ENCODE data around the gene CIZ1.
A peak's percentile ranks its signal among the peaks of the same experiment; 100 is the strongest.

The CIZ1 gene

GRCh38 chr9:128127568-128127989, 63.8 kb downstream of the CIZ1 start, which contains the start of gene PTGES2:
PTGES2 (minus strand) TSS chr9:128127729; CDS start chr9:128127717, 12 bp downstream.
- H3K4me3 ChIP-seq (ENCODE audit: low read depth, low read length) = peak within 1 kb of the TSS; percentile 92
- TF ChIP-seq MYC (IDR thresholded peaks at IDR 0.05; ENCODE audit: low read depth, low read length) (peak; percentile 83), POLR2A (IDR thresholded peaks at IDR 0.05; ENCODE audit: extremely low read depth, insufficient read length) (peak; percentile 29), MAX (IDR thresholded peaks at IDR 0.05; ENCODE audit: low read depth, low read length) (peak; percentile 60; the same call in 1 of the 2 replicates), CTCF (IDR thresholded peaks at IDR 0.05; ENCODE audit: low read depth, low read length) (no peak)
- DNase-seq (ENCODE audit: low read depth) = peak; percentile 90

- H3K4me3 ChIP-seq (ENCODE audit: low read depth, low read length) = peak overlapping the region; percentile 92
- TF ChIP-seq MAX (IDR thresholded peaks at IDR 0.05; ENCODE audit: low read depth, low read length) = no peak
- TF ChIP-seq POLR2A (IDR thresholded peaks at IDR 0.05; ENCODE audit: extremely low read depth, insufficient read length) = no peak
- TF ChIP-seq MYC (IDR thresholded peaks at IDR 0.05; ENCODE audit: low read depth, low read length) = no peak
- TF ChIP-seq CTCF (IDR thresholded peaks at IDR 0.05; ENCODE audit: low read depth, low read length) = no peak
- peak; percentile 80 for DNase-seq (ENCODE audit: low read depth)
These were observed 65.6 kb downstream of the CIZ1 start for GRCh38 chr9:128125580-128126354.

GRCh38 chr9:128124873-128125579, 66.3 kb downstream of the CIZ1 start:
- H3K4me3 ChIP-seq (ENCODE audit: low read depth, low read length) = peak overlapping the region; percentile 92
- TF ChIP-seq MYC (IDR thresholded peaks at IDR 0.05; ENCODE audit: low read depth, low read length) (no peak), CTCF (IDR thresholded peaks at IDR 0.05; ENCODE audit: low read depth, low read length) (peak; percentile 79)
- peak; percentile 79 for DNase-seq (ENCODE audit: low read depth)

GRCh38 chr9:128124451-128124850, 66.9 kb downstream of the CIZ1 start:
- H3K4me3 ChIP-seq (ENCODE audit: low read depth, low read length) = no peak overlapping the region
- TF ChIP-seq MAX (IDR thresholded peaks at IDR 0.05; ENCODE audit: low read depth, low read length) = no peak
- TF ChIP-seq MYC (IDR thresholded peaks at IDR 0.05; ENCODE audit: low read depth, low read length) = no peak
- TF ChIP-seq CTCF (IDR thresholded peaks at IDR 0.05; ENCODE audit: low read depth, low read length) = no peak
- no peak for TF ChIP-seq POLR2A (IDR thresholded peaks at IDR 0.05; ENCODE audit: extremely low read depth, insufficient read length)
- DNase-seq (ENCODE audit: low read depth) = no peak

GRCh38 chr9:128123451-128124080, 67.8 kb downstream of the CIZ1 start:
- no peak overlapping the region for H3K4me3 ChIP-seq (ENCODE audit: low read depth, low read length)
- TF ChIP-seq POLR2A (IDR thresholded peaks at IDR 0.05; ENCODE audit: extremely low read depth, insufficient read length) = no peak
- TF ChIP-seq MAX (IDR thresholded peaks at IDR 0.05; ENCODE audit: low read depth, low read length) = no peak
- TF ChIP-seq CTCF (IDR thresholded peaks at IDR 0.05; ENCODE audit: low read depth, low read length) = no peak
- TF ChIP-seq MYC (IDR thresholded peaks at IDR 0.05; ENCODE audit: low read depth, low read length) = no peak
- DNase-seq (ENCODE audit: low read depth) = no peak

All from NB4 (cell line).